T47D (cell line): Measurements from ENCODE around the gene CDH13.

Experiments
- DNase-seq, 2 experiments: peaks; one replicate each; pipeline versions ENCODE4 v3.0.0 to v3.0.0-alpha.2; 2011 to 2012; ENCODE audit warnings: low read depth in 1 of 2, low spot score in 1 of 2
- JUND ChIP-seq: IDR thresholded peaks from 2 replicates; pipeline ENCODE4 v1.6.1; 2012; ENCODE audit warnings: low read depth
- in situ Hi-C: cut with HindIII; loops from 2 replicates; pipeline ENCODE4 v1.10.0; 2016; ENCODE audit warnings: low sequenced_read_pairs, low pct_unique_long_range_greater_than_20kb

Gene CDH13

DNA sequence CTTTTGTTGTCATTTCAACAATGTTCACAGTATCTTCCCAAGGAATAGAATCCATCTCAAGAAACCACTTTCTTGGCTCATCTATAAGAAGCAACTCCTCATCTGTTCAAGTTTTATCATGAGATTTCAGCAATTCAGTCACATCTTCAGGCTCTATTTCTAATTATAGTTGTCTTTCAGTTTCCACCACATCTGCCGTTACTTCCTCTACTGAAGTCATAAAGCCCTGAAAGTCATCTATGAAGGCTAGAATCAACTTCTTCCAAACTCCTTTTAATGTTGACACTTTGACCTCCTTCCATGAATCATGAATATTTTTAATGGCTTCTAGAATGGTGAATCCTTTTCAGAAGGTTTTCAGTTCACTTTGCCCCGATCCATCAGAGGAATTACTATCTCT lies 102.1 kb downstream of the CDH13 start:
- DNase-seq, result no peak
- in situ Hi-C loops, result no loop called here
- TF ChIP-seq JUND, result no peak

DNA sequence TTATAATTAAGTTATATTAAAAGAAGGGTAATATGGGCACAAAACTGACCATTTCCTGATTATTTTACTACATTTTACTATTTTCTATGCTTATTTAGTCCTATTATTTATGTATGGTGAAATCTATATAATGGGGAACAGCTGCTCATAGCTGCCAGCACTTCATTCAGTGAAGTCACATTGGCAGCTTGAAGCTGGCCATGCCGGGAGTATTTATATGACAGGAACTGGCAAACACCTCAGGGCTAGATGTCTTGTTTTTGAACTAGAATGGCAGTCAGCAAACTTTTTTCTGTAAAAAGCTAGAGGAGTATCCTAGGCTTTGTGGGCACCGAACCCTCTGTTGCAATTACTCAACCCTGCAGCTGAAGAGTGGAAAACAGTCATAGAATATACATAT lies 104.1 kb downstream of the CDH13 start:
- in situ Hi-C loops, result no loop called here
- no peak for DNase-seq
- no peak for TF ChIP-seq JUND

DNA sequence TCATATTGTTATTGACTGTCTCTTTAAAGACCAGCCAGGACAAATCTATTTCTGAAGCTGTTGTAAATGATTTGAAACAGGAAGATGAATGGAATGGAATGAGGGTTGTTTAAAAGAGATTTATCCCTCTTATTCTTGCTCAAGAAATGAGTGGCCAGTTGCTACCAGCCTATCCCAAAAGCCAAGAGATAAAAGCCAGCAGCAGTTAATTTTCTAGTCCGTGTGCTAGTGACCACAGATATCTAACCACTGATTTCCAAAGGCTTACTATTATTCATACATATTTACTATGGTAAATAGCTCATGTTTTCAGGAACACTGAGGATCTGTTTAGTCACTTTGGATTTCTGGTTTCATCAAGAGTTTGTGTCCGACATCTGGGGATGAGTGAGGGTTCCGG lies 105.7 kb downstream of the CDH13 start:
- DNase-seq, result no peak
- TF ChIP-seq JUND, result no peak
- in situ Hi-C loops, result no loop called here

DNA sequence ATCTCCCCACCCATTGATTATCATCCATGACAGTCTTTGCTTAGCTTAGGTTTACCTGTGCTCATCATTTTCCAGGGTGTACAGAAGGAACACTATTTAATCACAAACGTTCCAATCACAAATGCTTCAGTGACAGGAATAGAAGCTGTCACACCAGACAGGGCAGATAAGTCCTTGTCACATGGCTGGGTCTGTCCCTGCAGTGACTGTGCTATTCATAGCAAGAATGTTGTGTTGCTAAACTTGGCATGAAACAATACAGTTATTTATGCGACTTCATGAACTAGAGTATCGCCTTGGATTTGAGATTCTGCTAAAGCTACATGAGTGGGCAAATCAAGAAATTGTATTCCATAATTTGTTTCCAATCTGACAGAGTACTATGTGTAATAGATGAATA lies 108.4 kb downstream of the CDH13 start:
- DNase-seq, result no peak
- TF ChIP-seq JUND, result no peak
- in situ Hi-C loops, result no loop called here

DNA sequence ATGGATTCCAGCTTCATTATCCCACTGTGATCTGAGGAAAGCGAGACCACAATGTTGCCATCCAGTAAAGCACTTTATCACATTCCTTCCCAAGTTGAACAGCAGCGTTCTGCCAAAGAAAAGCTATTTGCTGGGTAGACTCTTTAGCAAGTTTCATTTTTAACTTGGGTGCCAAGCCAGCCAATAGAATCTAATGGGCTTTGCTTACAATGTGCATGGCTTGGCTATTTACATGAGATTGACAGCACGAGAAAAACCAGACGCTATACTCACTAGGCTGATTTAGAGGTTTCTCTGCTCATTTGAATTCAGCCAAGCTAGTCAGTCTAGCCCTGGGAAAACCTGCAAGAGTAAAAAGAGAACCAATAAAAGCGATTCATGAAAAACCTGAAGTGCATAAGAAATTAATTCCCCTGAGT lies 108.9 kb downstream of the CDH13 start:
- no peak for TF ChIP-seq JUND
- no peak for DNase-seq
- in situ Hi-C loops, result no loop called here

DNA sequence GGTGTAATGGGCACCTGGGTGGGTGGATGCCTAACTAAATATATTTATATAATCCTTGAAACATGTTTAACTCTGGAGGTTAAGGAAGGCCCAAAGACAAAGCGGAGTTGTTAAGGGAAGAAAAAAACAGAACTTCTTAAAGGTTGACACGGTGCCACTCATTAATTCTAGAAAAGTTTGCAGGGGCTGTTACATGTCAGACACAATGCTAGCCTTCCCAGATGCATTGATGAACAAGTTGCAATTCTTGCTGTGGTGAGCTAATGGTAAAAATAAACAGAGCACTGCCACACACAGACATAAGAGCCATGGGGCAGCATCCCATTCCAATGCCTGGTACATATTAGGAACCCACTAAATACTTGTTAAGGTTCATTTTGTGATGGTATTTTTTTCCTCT lies 109.5 kb downstream of the CDH13 start:
- no peak for DNase-seq
- no peak for TF ChIP-seq JUND
- in situ Hi-C loops, result no loop called here

DNA sequence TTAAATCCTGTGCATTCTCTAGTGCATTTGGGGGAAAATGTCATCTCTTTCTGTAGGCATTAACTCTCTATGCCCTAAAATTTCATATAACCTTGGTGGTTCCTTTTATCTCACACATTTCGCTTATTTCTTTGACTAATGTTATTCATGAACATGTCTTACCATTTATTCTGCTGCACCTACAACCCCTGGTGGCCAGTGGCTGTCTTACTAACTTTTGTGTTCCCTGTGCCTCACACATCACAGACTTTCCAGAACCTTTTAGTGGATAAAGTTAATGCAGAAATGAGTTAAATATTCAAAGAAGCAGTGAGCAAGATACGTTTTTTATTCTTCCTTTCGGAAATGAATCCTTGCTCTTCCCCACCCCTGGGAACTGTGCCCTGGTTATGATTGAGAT lies 111.9 kb downstream of the CDH13 start:
- DNase-seq, result no peak
- TF ChIP-seq JUND, result no peak
- in situ Hi-C loops, result no loop called here

DNA sequence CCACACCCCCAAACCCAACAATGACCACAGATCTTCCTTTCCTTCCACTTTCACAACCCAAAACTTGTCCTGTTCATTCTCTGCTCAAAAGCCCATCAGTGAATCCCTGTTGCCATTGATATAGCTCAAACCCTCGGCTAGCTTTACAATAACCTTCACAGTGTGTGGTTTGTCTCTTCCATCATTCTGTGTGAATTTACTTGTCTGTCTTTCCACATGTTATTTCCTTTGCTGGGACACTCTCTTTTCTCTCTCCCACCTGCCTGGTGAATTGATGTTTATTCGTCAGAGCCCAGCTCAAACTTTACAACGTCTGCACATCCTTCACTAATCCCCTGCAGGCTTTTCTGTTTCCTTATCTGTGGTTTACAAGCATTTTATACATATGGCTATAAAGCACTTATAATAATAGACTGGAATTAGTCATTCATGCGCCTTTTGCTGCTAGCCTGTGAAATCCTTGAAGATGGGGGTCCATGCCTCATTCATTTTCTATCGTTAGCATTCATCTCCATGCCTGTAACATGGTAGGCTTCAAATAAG lies 114.4 kb downstream of the CDH13 start:
- in situ Hi-C loops, result no loop called here
- no peak for TF ChIP-seq JUND
- no peak for DNase-seq

DNA sequence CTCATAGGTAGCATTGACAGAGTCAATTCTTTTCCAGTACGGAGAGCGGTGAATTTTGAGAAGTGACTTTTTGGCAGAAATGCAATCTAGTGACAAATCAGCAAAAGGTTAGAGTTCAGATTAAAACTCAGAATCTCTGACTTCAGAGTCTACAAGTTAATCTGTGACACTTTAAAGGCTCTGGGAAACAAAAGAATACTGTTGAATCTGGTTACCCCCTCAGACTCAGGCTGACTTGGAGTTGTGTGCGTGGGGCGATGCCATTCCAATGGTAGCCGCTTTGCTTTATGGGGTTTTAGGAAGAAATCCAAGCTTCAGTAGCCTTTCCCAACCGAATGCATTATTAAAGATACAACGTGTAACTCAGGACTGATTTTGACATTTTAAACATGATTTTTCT lies 118.2 kb downstream of the CDH13 start:
- no peak for TF ChIP-seq JUND
- DNase-seq, result no peak
- in situ Hi-C loops, result no loop called here

DNA sequence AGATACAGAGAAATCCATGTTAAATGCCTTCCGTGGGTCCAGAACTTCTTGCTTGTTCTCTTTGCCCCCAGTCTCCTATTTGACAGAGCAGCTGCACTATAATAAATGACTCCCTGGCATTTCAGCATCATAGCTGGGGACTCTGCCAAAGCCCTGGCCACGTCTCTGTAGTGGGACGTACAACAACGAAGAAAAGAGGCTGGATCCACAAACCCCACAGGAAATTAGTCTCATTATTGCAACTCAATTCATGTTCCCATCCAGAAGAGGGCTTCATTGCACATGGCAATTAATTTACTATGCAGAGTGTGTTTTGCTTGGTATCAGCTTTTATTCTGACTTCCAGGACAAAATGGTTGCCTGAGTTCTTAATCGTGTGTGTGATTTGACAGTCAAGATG lies 121.3 kb downstream of the CDH13 start:
- DNase-seq, result no peak
- in situ Hi-C loops, result no loop called here
- no peak for TF ChIP-seq JUND

DNA sequence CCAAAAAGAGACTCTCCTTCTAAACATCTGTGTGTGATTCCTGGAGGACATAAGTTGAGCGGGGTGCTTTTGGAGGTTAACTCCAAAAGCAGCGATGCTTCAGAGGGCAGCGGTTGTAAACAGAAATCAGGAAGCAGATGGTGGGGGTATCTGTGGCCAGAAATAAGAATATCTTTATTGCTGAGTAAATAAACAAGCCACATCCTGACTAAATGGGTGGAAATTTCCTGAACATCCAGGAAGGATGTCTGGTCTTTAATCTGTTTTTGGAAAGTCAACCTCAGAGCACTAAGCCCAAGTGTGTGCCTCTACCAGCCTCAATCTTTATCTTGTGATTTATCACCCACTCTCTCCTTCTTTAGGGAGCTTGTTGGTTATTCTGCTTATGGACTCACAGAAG lies 123.3 kb downstream of the CDH13 start:
- DNase-seq, result no peak
- TF ChIP-seq JUND, result no peak
- in situ Hi-C loops, result no loop called here

DNA sequence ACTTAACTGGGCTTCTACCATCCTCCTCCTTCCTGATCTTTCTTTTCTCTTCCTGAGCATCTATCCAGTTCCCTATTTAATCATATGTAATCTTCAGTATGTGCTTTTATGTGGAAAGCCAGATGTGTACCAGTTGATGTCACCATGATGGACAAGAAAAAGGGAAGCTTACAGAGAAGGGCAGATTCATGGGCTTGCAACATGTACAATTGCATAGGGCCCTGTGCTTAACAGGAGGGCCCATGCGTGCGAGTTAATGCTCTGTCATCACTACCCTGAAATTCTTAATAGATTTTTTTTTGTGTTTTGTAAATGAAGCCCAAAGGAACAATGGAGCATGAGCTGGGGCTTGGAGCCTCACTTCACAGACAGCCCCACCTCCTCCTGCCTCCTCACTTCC lies 124.3 kb downstream of the CDH13 start:
- TF ChIP-seq JUND, result no peak
- DNase-seq, result no peak
- in situ Hi-C loops, result no loop called here

DNA sequence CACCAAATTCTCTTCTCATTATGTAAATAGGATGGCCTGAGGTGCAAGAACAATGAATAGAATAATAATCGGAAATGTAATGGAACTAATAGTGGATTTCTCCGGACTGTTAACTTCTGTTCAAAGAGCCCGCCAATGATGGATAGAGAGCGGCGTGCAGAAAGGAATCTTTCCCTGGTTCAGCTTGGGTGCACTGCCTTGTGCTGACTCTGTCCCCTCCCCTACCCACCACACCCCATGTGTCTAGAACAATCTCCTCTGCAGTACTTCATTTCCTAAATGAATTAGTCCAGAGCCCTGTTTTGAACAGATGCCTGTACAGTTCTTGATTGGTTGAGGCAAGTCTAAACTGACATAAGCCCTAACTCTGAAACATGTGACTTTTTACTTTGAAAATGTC lies 125.4 kb downstream of the CDH13 start:
- in situ Hi-C loops, result no loop called here
- no peak for DNase-seq
- TF ChIP-seq JUND, result no peak

DNA sequence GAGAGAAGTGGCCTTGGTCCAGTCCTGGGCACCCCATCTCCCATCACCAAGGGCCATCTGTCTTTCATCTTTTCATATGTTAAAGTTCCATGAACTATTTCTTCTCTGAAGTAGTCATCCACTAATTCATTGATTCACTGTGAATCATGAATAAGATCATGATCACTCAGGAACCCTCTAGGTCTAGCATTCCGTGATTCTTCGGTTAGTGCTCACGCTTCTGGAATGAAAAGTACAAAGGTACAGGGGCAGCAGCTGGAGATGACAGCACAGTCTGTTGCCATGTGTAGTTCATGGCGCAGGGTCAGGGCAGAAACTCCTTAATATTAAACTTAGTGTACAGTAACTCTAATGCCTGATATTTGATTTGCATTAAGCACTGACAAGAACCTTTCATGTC lies 127.1 kb downstream of the CDH13 start:
- in situ Hi-C loops, result no loop called here
- DNase-seq, result no peak
- TF ChIP-seq JUND, result no peak
